Caco-2 (cell line): ENCODE data around the gene ALK. TPM values are rescaled to one million over a fixed set of nuclear protein-coding genes. Genes with fewer than 3 reads are reported as not detected.

Experiments used
- BruUV-seq: library from RNA; stranded (reverse); fragments of 400-500 nt; replicated peaks from 2 replicates; lab custom pipeline; 2021; lab: Mats Ljungman, UMichigan
- CTCF ChIA-PET: fragments of 300-600 bp; sonication (Branson Sonifier 250); formaldehyde crosslinking; loops from one replicate; lab custom pipeline; 2022; ENCODE audit warnings: antibody characterized with exemption; lab: Charles Lee
- POLR2A ChIA-PET: fragments of 300-600 bp; sonication (Branson Sonifier 250); formaldehyde crosslinking; loops from one replicate; lab custom pipeline; 2022; ENCODE audit warnings: antibody characterized with exemption; lab: Charles Lee
- DNase-seq, 2 experiments: peaks; one replicate each; pipeline versions ENCODE4 v3.0.0 to v3.0.0-alpha.2; 2020 to 2022
- H3K27me3 ChIP-seq: replicated peaks from 2 replicates; pipeline ENCODE4 v1.6.0; 2011; ENCODE audit warnings: low read length; ENCODE audit not compliant: control insufficient read depth, insufficient read depth
- H3K36me3 ChIP-seq: 2 replicates; pipeline ENCODE4 v1.5.1; 2011; ENCODE audit warnings: low read length; ENCODE audit not compliant: control insufficient read depth, insufficient read depth
- H3K4me1 ChIP-seq: fragments of 250-450 bp; sonication (Bioruptor Pico); 2 replicates; pipeline ENCODE4 v1.5.1; 2020; ENCODE audit warnings: mild to moderate bottlenecking
- H3K4me3 ChIP-seq: 2 replicates; pipeline ENCODE4 v1.5.1; 2011; ENCODE audit warnings: low read depth, mild to moderate bottlenecking, control low read depth, low read length
- H3K9me3 ChIP-seq: fragments of 250-450 bp; sonication (Bioruptor Pico); 2 replicates; pipeline ENCODE4 v1.5.1; 2020; ENCODE audit warnings: mild to moderate bottlenecking, moderate library complexity
- H3K27ac Mint-ChIP-seq: one replicate; pipeline ENCODE4 v1.8.0; 2022; ENCODE audit warnings: mixed read lengths; ENCODE audit not compliant: unreplicated experiment
- H3K27me3 Mint-ChIP-seq: one replicate; pipeline ENCODE4 v1.8.0; 2022; ENCODE audit warnings: mixed read lengths; ENCODE audit not compliant: insufficient read depth, unreplicated experiment
- H3K36me3 Mint-ChIP-seq: one replicate; pipeline ENCODE4 v1.8.0; 2022; ENCODE audit warnings: mild to moderate bottlenecking, mixed read lengths; ENCODE audit not compliant: insufficient read depth, unreplicated experiment
- H3K4me1 Mint-ChIP-seq: one replicate; pipeline ENCODE4 v1.8.0; 2022; ENCODE audit warnings: low read depth, mixed read lengths; ENCODE audit not compliant: unreplicated experiment
- H3K4me3 Mint-ChIP-seq: one replicate; pipeline ENCODE4 v1.8.0; 2022; ENCODE audit warnings: mild to moderate bottlenecking, moderate library complexity, mixed read lengths; ENCODE audit not compliant: unreplicated experiment
- H3K9me3 Mint-ChIP-seq: one replicate; pipeline ENCODE4 v1.8.0; 2022; ENCODE audit warnings: mixed read lengths; ENCODE audit not compliant: unreplicated experiment
- CTCF ChIP-seq, 2 experiments: fragments of 200-600 bp in 1 of 2; IDR thresholded peaks; 1 replicate in 1 of 2; 2 replicates in 1 of 2; pipeline versions ENCODE4 v1.5.1 to v1.8.0; 2011 to 2022; ENCODE audit warnings: antibody characterized with exemption in 1 of 2, control low read depth in 1 of 2, inconsistent platforms in 1 of 2, low read depth in 1 of 2, low read length in 1 of 2, mild to moderate bottlenecking in 1 of 2, moderate library complexity in 1 of 2; ENCODE audit not compliant: insufficient read depth in 1 of 2, severe bottlenecking in 1 of 2, unreplicated experiment in 1 of 2
- intact Hi-C: fragments of 100-400 bp; cut with micrococcal nuclease; formaldehyde crosslinking; loops from one replicate; pipeline ENCODE4 v1.10.0; 2022; ENCODE audit not compliant: unreplicated experiment
- total RNA-seq: library from RNA; stranded (reverse); gene quantifications from 2 replicates; pipeline ENCODE4 v1.2.3, GENCODE V29; 2022

ALK gene
- total RNA-seq, 1 experiment from 2014 or later, result 0.11 TPM

- Histone ChIP-seq H3K36me3 (no peaks in the 10 kb centered on the region), H3K27me3 (no peaks in the 10 kb centered on the region), H3K4me3 (no peak overlapping the region), H3K9me3 (no peaks in the 10 kb centered on the region), H3K4me1 (peaks cover 3% of the 10 kb centered on the region; the same call in 1 of the 2 replicates)
- BruUV-seq, result no TSS peak
- Mint-ChIP-seq H3K4me3 (no peak overlapping the region), H3K4me1 (peaks cover 13% of the 10 kb centered on the region), H3K36me3 (no peaks in the 10 kb centered on the region), H3K27me3 (no peaks in the 10 kb centered on the region), H3K27ac (no peak overlapping the region), H3K9me3 (no peaks in the 10 kb centered on the region)
- ChIA-PET POLR2A (no interaction called here), CTCF (no interaction called here)
- peak in 1 of 2 experiments; percentile 12 for DNase-seq
- no peak for TF ChIP-seq CTCF (IDR thresholded peaks at IDR 0.05; ENCODE audit: insufficient read depth in 1 of 2, low read depth in 1 of 2, low read length in 1 of 2, severe bottlenecking in 1 of 2, unreplicated experiment in 1 of 2)
- intact Hi-C loops, result no loop called here
Observed at GRCh38 chr2:29165362-29166241, 755.8 kb downstream of the ALK start.

GRCh38 chr2:29164091-29164846 lies 757.1 kb downstream of the ALK start:
- Mint-ChIP-seq H3K4me1 (peaks cover 13% of the 10 kb centered on the region), H3K4me3 (no peak overlapping the region), H3K27me3 (no peaks in the 10 kb centered on the region), H3K36me3 (no peaks in the 10 kb centered on the region), H3K9me3 (no peaks in the 10 kb centered on the region), H3K27ac (no peak overlapping the region)
- no TSS peak for BruUV-seq
- TF ChIP-seq CTCF (IDR thresholded peaks at IDR 0.05; ENCODE audit: insufficient read depth in 1 of 2, low read depth in 1 of 2, low read length in 1 of 2, severe bottlenecking in 1 of 2, unreplicated experiment in 1 of 2), result no peak
- Histone ChIP-seq H3K36me3 (no peaks in the 10 kb centered on the region), H3K4me1 (peaks cover 3% of the 10 kb centered on the region; the same call in 1 of the 2 replicates), H3K9me3 (no peaks in the 10 kb centered on the region), H3K4me3 (no peak overlapping the region), H3K27me3 (no peaks in the 10 kb centered on the region)
- ChIA-PET POLR2A (no interaction called here), CTCF (no interaction called here)
- intact Hi-C loops, result no loop called here
- no peak for DNase-seq

GRCh38 chr2:29162204-29162928 lies 759.0 kb downstream of the ALK start:
- intact Hi-C loops, result no loop called here
- CTCF ChIA-PET, result no interaction called here
- Mint-ChIP-seq H3K4me3 (no peak overlapping the region), H3K36me3 (no peaks in the 10 kb centered on the region), H3K4me1 (peaks cover 13% of the 10 kb centered on the region), H3K27me3 (no peaks in the 10 kb centered on the region), H3K27ac (no peak overlapping the region), H3K9me3 (no peaks in the 10 kb centered on the region)
- BruUV-seq, result no TSS peak
- Histone ChIP-seq H3K36me3 (no peaks in the 10 kb centered on the region), H3K4me3 (no peak overlapping the region), H3K27me3 (no peaks in the 10 kb centered on the region), H3K4me1 (peaks cover 3% of the 10 kb centered on the region; the same call in 1 of the 2 replicates), H3K9me3 (no peaks in the 10 kb centered on the region)
- POLR2A ChIA-PET, result no interaction called here
- DNase-seq, result no peak
- no peak for TF ChIP-seq CTCF (IDR thresholded peaks at IDR 0.05; ENCODE audit: insufficient read depth in 1 of 2, low read depth in 1 of 2, low read length in 1 of 2, severe bottlenecking in 1 of 2, unreplicated experiment in 1 of 2)
